ENCODE measurements around the gene IFITM10. TPM values are rescaled to one million over a fixed set of nuclear protein-coding genes. Genes with fewer than 3 reads are reported as not detected.
"Not testable (repeated sequence)": the region's sequence is repeated elsewhere in the genome, so short reads cannot be mapped to it uniquely, and the experiment has no call there.

The IFITM10 gene
- total RNA-seq, 1 donor from 2014 or later = 3.4 TPM

DNA sequence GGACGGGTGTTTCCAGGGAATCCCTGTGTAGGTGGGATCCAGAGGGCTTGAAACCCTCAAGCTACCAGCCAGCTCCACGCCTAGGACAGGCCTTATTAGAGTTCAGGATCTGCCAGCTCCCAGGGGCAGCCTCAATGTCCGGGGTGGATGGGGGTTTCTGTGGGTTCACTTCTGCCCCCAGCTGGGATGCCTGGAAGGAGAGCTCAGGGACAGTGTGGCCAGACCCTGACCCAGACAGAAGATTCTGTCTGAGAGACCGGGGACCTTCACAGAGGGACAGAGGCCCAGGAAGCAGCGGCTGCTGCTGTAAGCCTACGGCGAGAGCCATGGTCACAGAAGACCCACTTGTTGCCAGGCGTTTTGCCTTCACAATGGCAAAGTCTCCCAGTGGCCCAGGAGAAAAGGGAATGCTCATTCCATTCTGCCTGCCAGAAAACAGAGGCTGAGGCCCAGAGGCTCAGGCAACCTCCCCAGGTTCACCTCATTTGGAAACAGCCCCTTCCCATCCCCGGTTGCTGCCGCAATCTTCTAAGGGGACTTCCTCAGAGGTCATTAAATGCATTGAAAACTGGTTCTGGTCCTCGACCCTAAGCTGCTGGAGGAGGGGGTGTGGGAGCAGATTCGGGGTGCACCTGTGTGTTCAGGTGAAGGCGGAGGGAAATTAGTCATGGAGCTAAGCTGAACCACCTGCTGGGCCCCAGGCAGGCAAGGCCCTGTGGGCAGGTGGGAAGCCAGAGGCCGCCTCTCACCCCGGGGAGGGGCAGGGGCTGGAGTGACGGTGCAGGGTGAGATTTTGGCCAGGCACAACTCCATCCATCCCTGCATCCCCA is 58.3 kb downstream of the IFITM10 start:
- H3K36me3 Mint-ChIP-seq = no peaks in the 10 kb centered on the region
- peaks cover 5% of the 10 kb centered on the region for H3K9me3 Mint-ChIP-seq
- peak overlapping the region; percentile 5 for H3K27ac Mint-ChIP-seq
- no peak overlapping the region for H3K4me3 Mint-ChIP-seq
- peaks cover 3% of the 10 kb centered on the region for H3K27me3 Mint-ChIP-seq
- TF ChIP-seq, protein P1, sequence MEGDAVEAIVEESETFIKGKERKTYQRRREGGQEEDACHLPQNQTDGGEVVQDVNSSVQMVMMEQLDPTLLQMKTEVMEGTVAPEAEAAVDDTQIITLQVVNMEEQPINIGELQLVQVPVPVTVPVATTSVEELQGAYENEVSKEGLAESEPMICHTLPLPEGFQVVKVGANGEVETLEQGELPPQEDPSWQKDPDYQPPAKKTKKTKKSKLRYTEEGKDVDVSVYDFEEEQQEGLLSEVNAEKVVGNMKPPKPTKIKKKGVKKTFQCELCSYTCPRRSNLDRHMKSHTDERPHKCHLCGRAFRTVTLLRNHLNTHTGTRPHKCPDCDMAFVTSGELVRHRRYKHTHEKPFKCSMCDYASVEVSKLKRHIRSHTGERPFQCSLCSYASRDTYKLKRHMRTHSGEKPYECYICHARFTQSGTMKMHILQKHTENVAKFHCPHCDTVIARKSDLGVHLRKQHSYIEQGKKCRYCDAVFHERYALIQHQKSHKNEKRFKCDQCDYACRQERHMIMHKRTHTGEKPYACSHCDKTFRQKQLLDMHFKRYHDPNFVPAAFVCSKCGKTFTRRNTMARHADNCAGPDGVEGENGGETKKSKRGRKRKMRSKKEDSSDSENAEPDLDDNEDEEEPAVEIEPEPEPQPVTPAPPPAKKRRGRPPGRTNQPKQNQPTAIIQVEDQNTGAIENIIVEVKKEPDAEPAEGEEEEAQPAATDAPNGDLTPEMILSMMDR (conservative IDR thresholded peaks at IDR 0.05) = no peak
- DNase-seq (ENCODE audit: extremely low spot score, unreplicated experiment) = no peak
- peaks cover 14% of the 10 kb centered on the region for H3K4me1 Mint-ChIP-seq (ENCODE audit: unreplicated experiment)

DNA sequence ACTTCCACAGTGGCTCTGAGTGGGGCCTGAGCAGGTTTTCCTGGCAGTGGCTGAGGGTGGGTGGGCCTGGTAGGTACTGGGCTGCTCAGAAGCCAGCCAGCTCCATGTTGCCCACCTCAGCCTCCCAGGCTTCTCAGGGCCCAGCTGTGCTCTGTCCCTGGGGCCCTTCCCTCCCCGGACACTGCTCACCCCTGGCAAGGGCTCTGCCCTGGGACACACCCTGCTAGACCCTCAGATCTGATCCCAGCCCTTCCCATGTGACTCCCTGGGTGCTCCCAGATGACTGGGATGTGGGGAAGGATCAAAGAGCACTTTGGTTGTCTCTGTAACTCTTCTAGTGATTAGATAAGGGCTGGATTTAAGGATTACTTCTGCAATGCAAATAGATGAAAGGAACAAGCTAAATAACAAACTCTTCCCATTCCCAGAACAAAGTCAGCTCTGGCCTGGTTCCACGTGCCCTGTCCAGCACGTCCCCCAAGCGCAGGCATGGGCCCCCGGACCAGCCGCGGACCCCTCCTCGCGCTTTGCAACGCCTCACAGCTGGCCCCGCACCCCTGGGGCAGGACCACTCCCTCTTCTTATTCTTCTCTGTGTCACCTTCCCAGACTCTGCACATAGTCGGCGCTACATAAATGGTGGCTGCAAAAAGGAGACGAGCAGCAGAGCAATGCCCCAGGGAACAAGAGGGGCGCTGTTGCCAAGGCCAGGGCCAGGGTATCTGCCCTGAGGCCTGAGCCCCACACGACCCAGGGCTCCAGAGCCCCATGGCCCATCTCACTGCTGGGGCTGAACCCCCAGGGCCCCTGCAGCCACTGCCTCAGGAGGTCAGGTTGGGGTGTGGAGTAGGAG is 59.1 kb downstream of the IFITM10 start:
- TF ChIP-seq, protein P1 (conservative IDR thresholded peaks at IDR 0.05) = no peak
- Mint-ChIP-seq H3K27me3 (peaks cover 3% of the 10 kb centered on the region), H3K9me3 (peaks cover 2% of the 10 kb centered on the region), H3K4me1 (ENCODE audit: unreplicated experiment) (peaks cover 14% of the 10 kb centered on the region), H3K4me3 (peak overlapping the region; percentile 18), H3K36me3 (no peaks in the 10 kb centered on the region), H3K27ac (peak overlapping the region; percentile 72)
- DNase-seq (ENCODE audit: extremely low spot score, unreplicated experiment) = no peak

DNA sequence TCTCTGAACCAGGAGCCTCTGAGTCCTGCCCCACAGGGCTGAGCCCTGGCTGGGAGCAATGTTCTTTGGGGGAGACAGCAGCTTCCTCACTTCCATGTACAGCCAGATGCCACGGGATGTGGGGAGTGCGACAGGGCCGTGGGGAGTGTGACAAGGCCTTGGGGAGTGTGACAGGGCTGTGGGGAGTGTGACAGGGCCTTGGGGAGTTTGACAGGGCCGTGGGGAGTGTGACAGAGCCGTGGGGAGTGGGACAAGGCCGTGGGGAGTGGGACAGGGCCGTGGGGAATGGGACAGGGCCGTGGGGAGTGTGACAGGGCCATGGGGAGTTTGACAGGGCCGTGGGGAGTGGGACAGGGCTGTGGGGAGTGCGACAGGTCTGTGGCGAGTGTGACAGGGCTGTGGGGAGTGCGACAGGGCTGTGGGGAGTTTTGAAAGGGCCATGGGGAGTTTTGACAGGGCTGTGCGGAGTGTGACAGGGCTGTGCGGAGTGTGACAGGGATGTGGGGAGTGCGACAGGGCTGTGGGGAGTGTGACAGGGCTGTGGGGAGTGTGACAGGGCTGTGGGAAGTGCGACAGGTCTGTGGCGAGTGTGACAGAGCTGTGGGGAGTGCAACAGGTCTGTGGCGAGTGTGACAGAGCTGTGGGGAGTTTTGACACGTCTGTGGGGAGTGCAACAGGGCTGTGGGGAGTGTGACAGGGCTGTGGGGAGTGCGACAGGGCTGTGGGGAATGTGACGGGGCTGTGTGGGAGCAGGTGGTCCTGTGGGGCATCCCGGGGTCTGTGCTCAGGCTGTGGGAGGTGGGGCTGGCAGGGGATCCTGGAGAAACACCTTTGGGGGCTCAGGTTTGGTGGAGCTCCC is 60.0 kb downstream of the IFITM10 start:
- Mint-ChIP-seq H3K4me3 (no peak overlapping the region), H3K36me3 (no peaks in the 10 kb centered on the region), H3K27me3 (peaks cover 3% of the 10 kb centered on the region), H3K27ac (no peak overlapping the region), H3K4me1 (ENCODE audit: unreplicated experiment) (peaks cover 14% of the 10 kb centered on the region), H3K9me3 (no peaks in the 10 kb centered on the region)
- peak; percentile 43 for DNase-seq (ENCODE audit: extremely low spot score, unreplicated experiment)
- TF ChIP-seq, protein P1 (conservative IDR thresholded peaks at IDR 0.05) = no peak

DNA sequence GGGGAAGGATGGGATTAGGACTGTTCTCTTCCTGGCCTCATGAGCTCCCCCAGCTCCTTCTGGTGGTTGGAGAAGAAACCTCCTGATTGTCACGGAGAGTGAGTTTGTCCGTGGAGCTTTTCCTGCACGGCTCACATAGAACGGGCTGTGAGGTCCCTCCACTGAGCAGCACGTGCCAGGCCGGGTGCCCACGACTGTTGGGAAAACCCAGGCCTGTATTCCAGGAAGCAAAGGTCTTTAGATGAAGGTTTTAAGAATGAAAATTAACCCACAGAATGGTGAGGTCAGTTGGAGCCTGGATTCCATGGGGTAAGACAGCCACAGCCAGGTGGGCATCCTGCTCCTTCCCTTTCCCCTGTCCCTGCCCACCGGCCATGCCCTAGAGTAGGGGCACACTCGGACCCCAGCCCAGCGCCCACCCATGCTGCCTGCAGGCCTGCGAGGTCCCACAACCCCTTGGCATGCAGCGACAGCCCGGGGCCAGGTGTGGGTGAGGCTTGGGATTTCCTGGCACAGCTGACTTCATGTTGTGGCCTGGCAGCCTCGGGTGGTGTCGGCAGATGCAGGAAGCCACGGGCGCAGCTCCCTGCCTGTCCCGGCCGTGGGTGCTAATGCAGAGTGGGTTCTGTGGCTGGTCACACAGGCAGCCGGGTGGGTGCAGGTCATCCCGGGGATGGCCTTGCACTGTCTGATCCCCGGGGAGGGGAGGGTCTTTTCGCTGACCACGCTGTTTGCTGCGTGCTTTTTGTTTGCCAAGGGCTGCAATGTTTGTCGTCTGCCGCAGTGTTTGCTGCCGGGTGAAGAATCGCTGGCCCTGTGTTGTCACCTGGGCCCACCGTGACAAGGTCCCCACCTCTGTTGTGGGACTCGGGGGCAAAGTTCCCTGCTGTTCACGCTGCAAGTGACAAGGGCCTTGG is 60.9 kb downstream of the IFITM10 start:
- H3K4me3 Mint-ChIP-seq, H3K27me3 Mint-ChIP-seq, H3K9me3 Mint-ChIP-seq, H3K36me3 Mint-ChIP-seq: not testable (repeated sequence)
- Mint-ChIP-seq H3K4me1 (ENCODE audit: unreplicated experiment) (peaks cover 14% of the 10 kb centered on the region), H3K27ac (peak overlapping the region; percentile 61)
- peak; percentile 48 for DNase-seq (ENCODE audit: extremely low spot score, unreplicated experiment)

DNA sequence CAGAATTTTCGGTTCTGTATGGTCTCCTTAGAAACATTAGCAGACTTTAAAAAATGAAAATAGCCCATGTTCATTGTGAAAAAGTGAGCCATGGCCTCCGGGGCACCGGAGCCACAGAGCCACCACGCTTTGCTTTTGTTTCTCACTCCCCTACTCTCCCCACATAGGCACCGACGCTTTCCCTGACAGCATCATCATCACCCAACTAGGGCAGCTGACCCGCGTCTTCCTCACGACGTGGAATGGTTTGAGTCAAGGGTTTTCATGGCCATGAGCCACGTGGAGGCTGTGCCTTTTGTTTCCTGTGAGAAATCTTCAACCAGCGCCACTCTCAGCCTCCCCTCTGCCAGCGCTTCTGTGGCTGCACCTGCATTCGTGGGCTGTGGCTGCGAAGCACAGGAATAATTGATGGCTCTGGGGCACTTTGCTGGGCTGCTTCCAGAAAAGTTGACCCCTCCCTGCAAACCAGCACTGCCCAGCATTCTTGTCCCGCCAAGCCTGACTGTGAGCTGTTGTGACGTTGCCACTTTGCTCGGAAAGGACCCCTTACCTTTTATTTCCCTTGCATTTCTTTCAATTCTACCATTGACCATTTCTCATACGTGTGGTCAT is 62.0 kb downstream of the IFITM10 start:
- H3K36me3 Mint-ChIP-seq; H3K27me3 Mint-ChIP-seq; H3K4me3 Mint-ChIP-seq; H3K27ac Mint-ChIP-seq; H3K4me1 Mint-ChIP-seq (ENCODE audit: unreplicated experiment); H3K9me3 Mint-ChIP-seq; DNase-seq (ENCODE audit: extremely low spot score, unreplicated experiment): not testable (repeated sequence)

DNA sequence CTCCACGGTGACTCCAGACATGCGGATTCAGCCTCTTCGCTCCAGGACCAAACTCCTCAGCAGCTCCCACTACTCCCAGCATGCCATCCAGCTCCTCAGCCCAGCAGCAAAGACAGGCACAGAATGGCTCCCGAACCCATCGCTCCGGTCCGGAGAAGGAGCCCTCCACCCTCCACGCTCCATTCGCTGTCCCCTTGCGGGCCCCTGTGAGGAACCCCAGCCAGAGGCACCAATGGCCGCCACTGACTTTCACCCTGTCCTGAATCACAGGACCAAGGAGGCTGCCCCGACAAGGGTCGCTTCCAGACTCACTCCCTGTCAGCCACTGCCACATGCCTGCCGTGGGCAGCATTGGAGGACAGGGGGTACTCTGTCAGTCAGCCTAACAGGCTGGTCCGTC is 64.2 kb downstream of the IFITM10 start:
- DNase-seq (ENCODE audit: extremely low spot score, unreplicated experiment); H3K36me3 Mint-ChIP-seq; H3K27me3 Mint-ChIP-seq; H3K4me3 Mint-ChIP-seq; H3K9me3 Mint-ChIP-seq; H3K27ac Mint-ChIP-seq: not testable (repeated sequence)
- peaks cover 14% of the 10 kb centered on the region for H3K4me1 Mint-ChIP-seq (ENCODE audit: unreplicated experiment)

DNA sequence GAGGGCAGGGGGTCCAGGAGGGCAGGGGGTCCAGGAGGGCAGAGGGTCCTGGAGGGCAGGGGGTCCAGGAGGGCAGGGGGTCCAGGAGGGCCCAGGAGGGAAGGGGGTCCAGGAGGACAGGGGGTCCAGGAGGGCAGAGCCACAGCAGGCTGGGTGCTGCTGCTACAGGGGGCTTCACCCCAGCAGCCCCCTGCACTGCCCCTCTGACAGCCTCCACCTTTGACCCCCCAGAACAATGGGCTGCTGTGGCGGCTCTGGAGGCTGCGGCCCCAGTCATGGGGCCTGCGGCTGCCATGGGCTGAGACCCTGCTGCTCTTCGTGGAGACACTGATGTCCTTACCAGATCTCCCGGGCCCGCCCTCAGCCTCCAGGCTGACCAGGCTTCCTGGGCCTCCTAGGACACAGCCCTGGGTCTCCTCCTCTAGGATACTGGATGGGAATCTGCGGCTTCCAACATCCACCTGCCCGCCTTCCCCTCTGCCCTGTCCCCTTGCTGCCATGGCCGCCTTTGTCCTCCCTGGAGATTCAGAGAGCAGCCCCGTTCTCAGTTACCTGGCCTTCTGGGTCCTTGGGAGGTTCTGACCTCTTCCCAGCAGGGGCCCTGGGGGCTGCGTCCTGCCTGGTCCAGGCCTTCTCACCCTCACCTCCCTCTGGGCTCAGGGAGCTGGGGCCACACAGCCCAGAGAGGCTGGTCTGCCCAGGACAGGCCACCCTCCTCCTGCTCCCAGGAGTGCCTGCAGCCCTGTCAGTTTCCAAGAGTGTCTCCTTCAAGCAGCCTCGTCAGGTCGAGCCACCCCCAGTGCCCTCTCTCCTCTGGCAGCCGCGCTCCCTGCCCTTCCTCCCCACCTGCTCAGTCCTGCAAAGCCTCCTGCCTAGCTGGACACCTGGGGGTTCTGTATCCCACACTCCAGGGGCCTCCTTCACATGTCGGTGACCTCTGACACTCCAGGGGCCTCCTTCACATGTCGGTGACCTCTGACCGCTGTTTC is 65.2 kb downstream of the IFITM10 start:
- peaks cover 11% of the 10 kb centered on the region for H3K4me1 Mint-ChIP-seq (ENCODE audit: unreplicated experiment)
- H3K9me3 Mint-ChIP-seq; H3K4me3 Mint-ChIP-seq; H3K36me3 Mint-ChIP-seq; DNase-seq (ENCODE audit: extremely low spot score, unreplicated experiment); H3K27ac Mint-ChIP-seq; H3K27me3 Mint-ChIP-seq: not testable (repeated sequence)

DNA sequence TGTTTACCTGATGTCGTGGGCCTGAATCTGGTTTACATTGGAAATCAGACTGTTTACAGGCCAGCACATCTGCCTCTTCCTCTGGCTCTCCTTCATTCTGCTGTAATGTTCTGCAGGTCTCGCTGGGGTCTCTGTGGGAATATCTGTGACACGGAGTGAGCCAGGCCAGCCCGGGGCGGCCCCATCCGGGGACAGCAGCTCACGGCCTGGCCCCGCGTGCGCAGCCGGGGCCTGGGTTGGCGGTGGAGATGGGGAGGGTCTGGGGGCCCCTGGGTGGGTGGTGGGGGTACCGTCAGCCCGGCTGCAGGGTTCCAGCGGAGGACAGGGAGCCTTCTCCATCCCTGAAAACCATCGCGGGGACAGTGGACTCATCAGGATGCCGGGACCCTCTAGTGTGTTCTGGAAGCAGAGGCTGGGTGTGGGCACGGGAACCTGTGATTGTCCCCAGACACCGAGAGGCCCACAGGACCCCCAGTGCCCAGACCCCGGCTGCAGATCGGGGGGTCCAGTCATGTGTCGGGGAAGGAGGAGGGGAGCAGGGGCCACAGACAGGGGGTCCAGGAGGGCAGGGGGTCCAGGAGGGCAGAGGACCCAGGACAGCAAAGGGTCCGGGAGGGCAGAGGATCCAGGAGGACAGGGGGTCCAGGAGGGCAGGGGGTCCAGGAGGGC is 66.4 kb downstream of the IFITM10 start:
- DNase-seq (ENCODE audit: extremely low spot score, unreplicated experiment) = peak; percentile 62
- not testable (repeated sequence) for H3K4me3 Mint-ChIP-seq, H3K27ac Mint-ChIP-seq, H3K36me3 Mint-ChIP-seq, H3K9me3 Mint-ChIP-seq, H3K27me3 Mint-ChIP-seq
- peaks cover 11% of the 10 kb centered on the region for H3K4me1 Mint-ChIP-seq (ENCODE audit: unreplicated experiment)
